GM13977 (cell line): ENCODE measurements around the gene MMAB.

Experiments used
- DNase-seq: peaks from one replicate; pipeline ENCODE4 v3.0.0; 2012; ENCODE audit warnings: low spot score
- in situ Hi-C: fragments of 300-500 bp; cut with MboI; formaldehyde crosslinking; loops from one replicate; pipeline ENCODE4 v1.12.0; 2022; ENCODE audit warnings: low sequenced_read_pairs, low pct_unique_long_range_greater_than_20kb, mixed read lengths, inconsistent platforms; ENCODE audit not compliant: unreplicated experiment
- TF ChIP-seq, protein P1 (sequence below): IDR thresholded peaks from 2 replicates; pipeline ENCODE4 v1.5.1; 2012; ENCODE audit warnings: mild to moderate bottlenecking, control low read depth; ENCODE audit not compliant: insufficient read depth; ENCODE audit errors: extremely low read depth, missing control alignments

MMAB gene

GRCh38 chr12:109581334-109581691 lies 8.0 kb upstream of the MMAB start:
- DNase-seq, result no peak
- TF ChIP-seq, protein P1, sequence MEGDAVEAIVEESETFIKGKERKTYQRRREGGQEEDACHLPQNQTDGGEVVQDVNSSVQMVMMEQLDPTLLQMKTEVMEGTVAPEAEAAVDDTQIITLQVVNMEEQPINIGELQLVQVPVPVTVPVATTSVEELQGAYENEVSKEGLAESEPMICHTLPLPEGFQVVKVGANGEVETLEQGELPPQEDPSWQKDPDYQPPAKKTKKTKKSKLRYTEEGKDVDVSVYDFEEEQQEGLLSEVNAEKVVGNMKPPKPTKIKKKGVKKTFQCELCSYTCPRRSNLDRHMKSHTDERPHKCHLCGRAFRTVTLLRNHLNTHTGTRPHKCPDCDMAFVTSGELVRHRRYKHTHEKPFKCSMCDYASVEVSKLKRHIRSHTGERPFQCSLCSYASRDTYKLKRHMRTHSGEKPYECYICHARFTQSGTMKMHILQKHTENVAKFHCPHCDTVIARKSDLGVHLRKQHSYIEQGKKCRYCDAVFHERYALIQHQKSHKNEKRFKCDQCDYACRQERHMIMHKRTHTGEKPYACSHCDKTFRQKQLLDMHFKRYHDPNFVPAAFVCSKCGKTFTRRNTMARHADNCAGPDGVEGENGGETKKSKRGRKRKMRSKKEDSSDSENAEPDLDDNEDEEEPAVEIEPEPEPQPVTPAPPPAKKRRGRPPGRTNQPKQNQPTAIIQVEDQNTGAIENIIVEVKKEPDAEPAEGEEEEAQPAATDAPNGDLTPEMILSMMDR, result no peak
- in situ Hi-C loops, result no loop called here

GRCh38 chr12:109580684-109581333 lies 7.5 kb upstream of the MMAB start:
- DNase-seq, result no peak
- in situ Hi-C loops, result no loop called here
- TF ChIP-seq, protein P1, result no peak

DNA sequence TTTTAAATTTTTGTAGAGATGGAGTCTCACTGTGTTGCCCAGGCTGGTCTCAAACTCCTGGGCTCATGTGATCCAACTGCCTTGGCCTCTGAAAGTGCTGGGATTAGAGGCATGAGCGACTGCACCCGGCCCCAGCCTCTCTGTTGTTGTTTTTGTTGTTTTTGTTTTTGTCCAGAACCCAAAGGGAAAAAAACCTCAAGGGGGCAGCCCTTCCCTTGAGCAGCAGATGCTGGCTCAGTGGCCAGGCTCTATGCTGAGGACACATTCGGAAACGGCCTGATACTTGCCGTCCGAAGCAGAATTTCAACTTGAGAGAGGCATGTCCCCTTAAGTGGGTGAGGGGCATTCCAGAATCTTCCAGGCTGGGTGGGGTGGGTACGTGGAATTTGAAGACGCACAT lies 7.0 kb upstream of the MMAB start:
- no peak for DNase-seq
- TF ChIP-seq, protein P1, result no peak
- in situ Hi-C loops, result no loop called here

DNA sequence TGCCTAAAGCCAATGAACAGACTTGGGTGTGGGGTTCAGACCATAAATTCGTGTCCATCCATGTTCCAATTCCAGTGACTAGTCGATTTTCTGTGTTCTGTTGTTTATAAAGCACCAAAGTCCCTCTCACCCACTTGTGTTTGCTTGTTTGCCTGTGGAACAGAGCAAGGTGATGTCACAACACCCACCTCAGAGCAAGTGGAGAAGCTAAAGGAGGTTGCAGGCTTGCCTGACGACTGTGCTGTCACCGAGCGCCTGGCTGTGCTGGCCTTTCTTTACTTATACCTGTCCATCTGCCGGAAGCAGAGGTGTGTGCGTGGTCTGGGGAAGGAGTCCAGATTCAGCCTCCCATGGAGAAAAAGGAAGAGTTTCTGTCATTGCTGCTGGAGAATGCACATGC lies 6.3 kb upstream of the MMAB start:
- TF ChIP-seq, protein P1, result no peak
- no peak for DNase-seq
- in situ Hi-C loops, result no loop called here

DNA sequence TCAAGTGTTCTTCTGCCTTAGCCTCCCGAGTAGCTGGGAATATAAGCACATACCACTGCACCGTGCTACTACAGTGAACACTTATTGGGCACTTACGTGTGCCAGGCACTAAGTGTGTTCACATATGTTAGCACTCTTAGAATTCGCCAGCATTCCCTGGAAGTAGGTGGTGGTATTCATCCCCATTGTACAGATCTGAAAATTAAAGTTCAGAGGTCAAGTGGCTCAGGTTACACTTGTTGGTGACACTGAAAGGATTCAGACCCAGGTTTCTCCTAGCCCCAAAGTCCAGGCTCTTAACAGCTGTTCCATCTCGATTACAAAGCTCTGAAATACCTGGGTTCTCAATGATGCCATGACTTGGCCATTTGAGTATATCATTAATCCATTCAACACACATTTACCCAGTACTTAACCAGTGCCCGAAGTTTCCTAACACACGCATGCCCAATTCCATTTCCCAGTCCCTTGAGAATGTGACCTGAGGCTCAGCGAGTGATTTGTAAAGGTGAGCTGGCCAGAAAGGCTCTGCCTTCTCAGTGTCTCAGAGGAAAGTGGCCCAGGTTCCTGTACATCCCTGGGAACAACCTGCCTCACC lies 5.1 kb upstream of the MMAB start:
- in situ Hi-C loops, result no loop called here
- TF ChIP-seq, protein P1, result no peak
- no peak for DNase-seq

DNA sequence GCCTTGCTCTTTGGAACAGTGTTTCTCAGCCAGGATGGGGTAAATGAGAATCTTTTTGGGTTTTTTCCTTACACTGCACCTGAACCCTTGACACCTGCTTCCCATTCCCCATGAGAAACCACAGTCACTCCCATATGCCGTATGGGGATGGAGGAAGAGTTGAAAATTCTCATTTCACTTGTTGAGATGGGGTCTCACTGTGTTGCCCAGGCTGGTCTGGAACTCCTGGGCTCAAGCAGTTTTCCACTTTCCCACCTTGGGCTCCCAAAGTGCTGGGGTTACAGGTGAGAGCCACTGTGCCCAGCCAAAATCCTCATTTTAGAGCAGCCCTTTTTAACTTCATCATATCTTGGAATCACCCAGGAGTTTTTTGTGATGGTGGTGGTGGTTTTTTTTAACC lies 4.0 kb upstream of the MMAB start:
- in situ Hi-C loops, result no loop called here
- TF ChIP-seq, protein P1, result no peak
- DNase-seq, result no peak
